ENCODE results near the gene PIK3R6. TPM values are rescaled to one million over a fixed set of nuclear protein-coding genes. Genes with fewer than 3 reads are reported as not detected.

The PIK3R6 gene
- total RNA-seq, 1 experiment from 2014 or later, result not detected

DNA sequence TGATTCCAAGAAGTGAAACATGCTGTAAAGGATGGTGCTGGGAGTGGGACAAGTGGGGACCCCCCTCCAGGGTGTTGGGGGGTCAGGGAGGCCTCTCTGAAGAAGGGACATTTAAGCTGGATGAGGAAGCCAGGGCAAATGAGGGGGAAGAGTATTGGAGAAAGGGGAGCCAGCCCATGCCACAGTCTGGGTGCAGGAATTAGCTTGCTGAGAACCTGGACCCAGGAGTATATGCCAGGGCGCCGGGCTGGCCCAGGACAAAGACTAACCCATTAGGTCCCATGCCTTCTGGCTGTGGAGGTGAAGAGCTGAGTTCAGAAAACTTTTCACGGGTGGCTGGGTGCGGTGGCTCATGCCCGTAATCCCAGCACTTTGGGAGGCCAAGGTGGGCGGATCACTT lies 45.6 kb upstream of the PIK3R6 start:
- no peak overlapping the region for H3K23ac ChIP-seq (ENCODE audit: insufficient read length, low read depth, low read length)
- no peak overlapping the region for H3K27ac ChIP-seq (ENCODE audit: insufficient read length, low read depth, low read length)
- Mint-ChIP-seq H3K4me3 (no peak overlapping the region), H3K36me3 (ENCODE audit: insufficient read depth in 1 of 3, low read depth in 3 of 3) (peaks cover 0 to 12% (median 4%) of the 10 kb centered on the region in 3 experiments; a peak in 3 of 7 replicates), H3K4me1 (peaks cover 4 to 5% of the 10 kb centered on the region in 2 experiments), H3K9me3 (peaks cover 8 to 12% of the 10 kb centered on the region in 2 experiments), H3K27me3 (ENCODE audit: low read depth) (peaks cover 3% of the 10 kb centered on the region), H3K27ac (no peak overlapping the region; a peak in 1 of 7 replicates)
- H3K4me1 ChIP-seq (ENCODE audit: insufficient read depth, low read length), result no peaks in the 10 kb centered on the region
- no peaks in the 10 kb centered on the region for H3K23me2 ChIP-seq (ENCODE audit: insufficient read length, low read depth, low read length, poor library complexity, severe bottlenecking)
- no peak overlapping the region for H2BK20ac ChIP-seq (ENCODE audit: low read depth, low read length, poor library complexity, severe bottlenecking)
- no peaks in the 10 kb centered on the region for H4K20me1 ChIP-seq (ENCODE audit: control insufficient read depth, insufficient read depth, insufficient read length)
- H3K27me3 ChIP-seq (ENCODE audit: insufficient read depth, low read length), result no peaks in the 10 kb centered on the region
- no peak for DNase-seq
- no peaks in the 10 kb centered on the region for H3K79me2 ChIP-seq (ENCODE audit: insufficient read depth, low read length)
- H3K79me1 ChIP-seq (ENCODE audit: insufficient read depth, low read depth, low read length, poor library complexity, severe bottlenecking), result no peaks in the 10 kb centered on the region
- H3T11ph ChIP-seq (ENCODE audit: low read length), result no peak overlapping the region
- TF ChIP-seq, protein P1, sequence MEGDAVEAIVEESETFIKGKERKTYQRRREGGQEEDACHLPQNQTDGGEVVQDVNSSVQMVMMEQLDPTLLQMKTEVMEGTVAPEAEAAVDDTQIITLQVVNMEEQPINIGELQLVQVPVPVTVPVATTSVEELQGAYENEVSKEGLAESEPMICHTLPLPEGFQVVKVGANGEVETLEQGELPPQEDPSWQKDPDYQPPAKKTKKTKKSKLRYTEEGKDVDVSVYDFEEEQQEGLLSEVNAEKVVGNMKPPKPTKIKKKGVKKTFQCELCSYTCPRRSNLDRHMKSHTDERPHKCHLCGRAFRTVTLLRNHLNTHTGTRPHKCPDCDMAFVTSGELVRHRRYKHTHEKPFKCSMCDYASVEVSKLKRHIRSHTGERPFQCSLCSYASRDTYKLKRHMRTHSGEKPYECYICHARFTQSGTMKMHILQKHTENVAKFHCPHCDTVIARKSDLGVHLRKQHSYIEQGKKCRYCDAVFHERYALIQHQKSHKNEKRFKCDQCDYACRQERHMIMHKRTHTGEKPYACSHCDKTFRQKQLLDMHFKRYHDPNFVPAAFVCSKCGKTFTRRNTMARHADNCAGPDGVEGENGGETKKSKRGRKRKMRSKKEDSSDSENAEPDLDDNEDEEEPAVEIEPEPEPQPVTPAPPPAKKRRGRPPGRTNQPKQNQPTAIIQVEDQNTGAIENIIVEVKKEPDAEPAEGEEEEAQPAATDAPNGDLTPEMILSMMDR (conservative IDR thresholded peaks at IDR 0.05), result no peak
- no peak overlapping the region for H3K4ac ChIP-seq (ENCODE audit: low read depth, low read length)
- H2AFZ ChIP-seq (ENCODE audit: low read length), result no peak overlapping the region
- no peak overlapping the region for H3K56ac ChIP-seq (ENCODE audit: insufficient read length, low read depth, low read length)
- no peak overlapping the region for H3K9ac ChIP-seq (ENCODE audit: extremely low read depth, insufficient read length, low read length)
- H2BK15ac ChIP-seq (ENCODE audit: low read depth, low read length), result no peak overlapping the region
- no peaks in the 10 kb centered on the region for H3K9me3 ChIP-seq (ENCODE audit: control insufficient read depth, low read depth, low read length)
- no peak overlapping the region for H3K4me2 ChIP-seq (ENCODE audit: insufficient read depth, insufficient read length, low read length)
- no peak overlapping the region for H2BK12ac ChIP-seq (ENCODE audit: insufficient read length, low read depth, low read length)
- WGBS (ENCODE audit: extremely low coverage, insufficient read length, low lambda C conversion rate), result no CpG with 5 or more reads among the region's 6 CpGs
- no peak overlapping the region for H2AK5ac ChIP-seq (ENCODE audit: insufficient read length, low read length)
- H3K14ac ChIP-seq (ENCODE audit: insufficient read depth, low read length), result no peak overlapping the region
- H4K8ac ChIP-seq (replicated peaks; ENCODE audit: insufficient read length, low read depth, low read length), result no peak overlapping the region
- H4K5ac ChIP-seq (ENCODE audit: insufficient read length, low read depth, low read length), result no peak overlapping the region
- H4K91ac ChIP-seq (ENCODE audit: insufficient read length, low read depth, low read length), result no peak overlapping the region
- H2BK5ac ChIP-seq (ENCODE audit: insufficient read length, low read length), result no peak overlapping the region
- H2BK120ac ChIP-seq (ENCODE audit: low read depth, low read length, poor library complexity, severe bottlenecking), result no peak overlapping the region
- H3K18ac ChIP-seq (ENCODE audit: insufficient read length, low read depth, low read length), result no peak overlapping the region
